ENCODE results near the gene AGAP1. TPM values are rescaled to one million over a fixed set of nuclear protein-coding genes. Genes with fewer than 3 reads are reported as not detected.

The AGAP1 gene
- total RNA-seq, 6 experiments from 2014 or later = 8.1 to 11.2 (median 9.8) TPM

- Histone ChIP-seq H3K4me3 (no peak overlapping the region), H3K36me3 (no peaks in the 10 kb centered on the region), H3K4me1 (no peaks in the 10 kb centered on the region), H3K27ac (no peak overlapping the region), H3K27me3 (no peaks in the 10 kb centered on the region), H3K9me3 (no peaks in the 10 kb centered on the region)
- 91% methylated on average over 10 of the region's 10 CpGs for WGBS (ENCODE audit: insufficient coverage, low coverage, low lambda C conversion rate, missing lambda C conversion rate)
- ATAC-seq (no peak), DNase-seq (no peak)
- TF ChIP-seq POLR2A (IDR thresholded peaks at IDR 0.05) (no peak), CTCF (IDR thresholded peaks at IDR 0.05) (no peak)
- intact Hi-C loops (cut with DNase I) = no loop called here
These were observed 429.0 kb downstream of the AGAP1 start for GRCh38 chr2:235922839-235923238.

- H3K27me3 ChIP-seq = no peaks in the 10 kb centered on the region
- DNase-seq = no peak
- H3K4me3 ChIP-seq = no peak overlapping the region
- intact Hi-C loops (cut with DNase I) = no loop called here
- no peaks in the 10 kb centered on the region for H3K4me1 ChIP-seq
- H3K9me3 ChIP-seq = no peaks in the 10 kb centered on the region
- no peak overlapping the region for H3K27ac ChIP-seq
- H3K36me3 ChIP-seq = no peaks in the 10 kb centered on the region
- no peak for ATAC-seq
- no peak for TF ChIP-seq CTCF (IDR thresholded peaks at IDR 0.05)
- no peak for TF ChIP-seq POLR2A (IDR thresholded peaks at IDR 0.05)
- 81% methylated on average over 10 of the region's 14 CpGs for WGBS (ENCODE audit: insufficient coverage, low coverage, low lambda C conversion rate, missing lambda C conversion rate)
These were observed 430.2 kb downstream of the AGAP1 start for GRCh38 chr2:235923859-235924674.

- no peak for DNase-seq
- 62% methylated on average over 2 of the region's 4 CpGs for WGBS (ENCODE audit: insufficient coverage, low coverage, low lambda C conversion rate, missing lambda C conversion rate)
- Histone ChIP-seq H3K9me3 (no peaks in the 10 kb centered on the region), H3K4me1 (no peaks in the 10 kb centered on the region), H3K27ac (no peak overlapping the region), H3K27me3 (no peaks in the 10 kb centered on the region), H3K4me3 (no peak overlapping the region), H3K36me3 (no peaks in the 10 kb centered on the region)
- ATAC-seq = no peak
- intact Hi-C loops (cut with DNase I) = no loop called here
- TF ChIP-seq CTCF (IDR thresholded peaks at IDR 0.05) (no peak), POLR2A (IDR thresholded peaks at IDR 0.05) (no peak)
These were observed 430.8 kb downstream of the AGAP1 start for GRCh38 chr2:235924675-235925063.

GRCh38 chr2:235925250-235925919 lies 431.5 kb downstream of the AGAP1 start:
- no peaks in the 10 kb centered on the region for H3K36me3 ChIP-seq
- no peak overlapping the region for H3K4me3 ChIP-seq
- no peaks in the 10 kb centered on the region for H3K27me3 ChIP-seq
- H3K9me3 ChIP-seq = no peaks in the 10 kb centered on the region
- 90% methylated on average over 10 of the region's 14 CpGs for WGBS (ENCODE audit: insufficient coverage, low coverage, low lambda C conversion rate, missing lambda C conversion rate)
- DNase-seq (no peak), ATAC-seq (no peak)
- TF ChIP-seq POLR2A (IDR thresholded peaks at IDR 0.05) = no peak
- TF ChIP-seq CTCF (IDR thresholded peaks at IDR 0.05) = no peak
- intact Hi-C loops (cut with DNase I) = no loop called here
- no peak overlapping the region for H3K27ac ChIP-seq
- no peaks in the 10 kb centered on the region for H3K4me1 ChIP-seq

All from right lobe of liver (tissue), 6 donors.